IMR-90 (cell line): ENCODE results near the gene ULK2. TPM values are rescaled to one million over a fixed set of nuclear protein-coding genes. Genes with fewer than 3 reads are reported as not detected.

Experiments used
- ATAC-seq: fragments of 200-7000 bp; cut with Tn5 transposase; 2 replicates; pipeline ENCODE4 v1.9.1; 2020; ENCODE audit warnings: low read depth, mild to moderate bottlenecking, moderate library complexity
- BruUV-seq: library from RNA; stranded (reverse); fragments of 400-500 nt; replicated peaks from 2 replicates; lab custom pipeline; 2021; lab: Mats Ljungman, UMichigan
- CTCF ChIA-PET: fragments of 300-600 bp; formaldehyde crosslinking; extraction: SDS; loops from one replicate; lab custom pipeline; 2021; ENCODE audit warnings: antibody characterized with exemption; lab: Yijun Ruan, JAX
- POLR2A ChIA-PET: fragments of 300-600 bp; sonication (Branson Sonifier 250); formaldehyde crosslinking; loops from one replicate; lab custom pipeline; 2022; ENCODE audit warnings: antibody characterized with exemption; ENCODE audit not compliant: unreplicated experiment; lab: Charles Lee
- DNase-seq: peaks from one replicate; pipeline ENCODE4 v3.0.0; 2013
- H2AFZ ChIP-seq: replicated peaks from 2 replicates; pipeline ENCODE3; 2013; ENCODE audit warnings: low read length, mild to moderate bottlenecking; ENCODE audit not compliant: poor library complexity
- H2AK5ac ChIP-seq: 2 replicates; pipeline ENCODE4 v1.6.1; 2013; ENCODE audit warnings: low read depth, low read length, inconsistent platforms
- H2AK9ac ChIP-seq: replicated peaks from 2 replicates; pipeline ENCODE3; 2013; ENCODE audit warnings: mild to moderate bottlenecking, low read depth, low read length, moderate library complexity; ENCODE audit not compliant: poor library complexity
- H2BK120ac ChIP-seq: 2 replicates; pipeline ENCODE4 v1.6.1; 2013; ENCODE audit warnings: low read depth, low read length, inconsistent platforms
- H2BK15ac ChIP-seq: 3 replicates; pipeline ENCODE4 v1.6.1; 2013; ENCODE audit warnings: low read depth, low read length, inconsistent platforms
- H2BK20ac ChIP-seq: 2 replicates; pipeline ENCODE4 v1.6.1; 2013; ENCODE audit warnings: low read depth, mild to moderate bottlenecking, inconsistent platforms, low read length, moderate library complexity
- H2BK5ac ChIP-seq: 2 replicates; pipeline ENCODE4 v1.6.1; 2013; ENCODE audit warnings: mild to moderate bottlenecking, low read depth, low read length, inconsistent platforms; ENCODE audit not compliant: poor library complexity, severe bottlenecking
- H3K14ac ChIP-seq: replicated peaks from 2 replicates; pipeline ENCODE4 v1.6.1; 2013; ENCODE audit warnings: low read depth, low read length, inconsistent platforms
- H3K18ac ChIP-seq: 2 replicates; pipeline ENCODE4 v1.6.1; 2013; ENCODE audit warnings: low read depth, low read length, control low read depth
- H3K23ac ChIP-seq: 2 replicates; pipeline ENCODE4 v1.6.1; 2013; ENCODE audit warnings: low read depth, low read length, inconsistent platforms
- H3K27ac ChIP-seq: 2 replicates; pipeline ENCODE4 v1.5.1; 2013; ENCODE audit warnings: mild to moderate bottlenecking, control low read depth, low read length; ENCODE audit not compliant: insufficient read depth
- H3K27me3 ChIP-seq: 2 replicates; pipeline ENCODE4 v1.6.1; 2013; ENCODE audit warnings: low read length; ENCODE audit not compliant: control insufficient read depth, insufficient read depth
- H3K36me3 ChIP-seq: 2 replicates; pipeline ENCODE4 v1.6.1; 2013; ENCODE audit warnings: low read length, mixed read lengths; ENCODE audit not compliant: control insufficient read depth, insufficient read depth
- H3K4ac ChIP-seq: 2 replicates; pipeline ENCODE4 v1.6.1; 2013; ENCODE audit warnings: low read depth, low read length, inconsistent platforms
- H3K4me1 ChIP-seq: 2 replicates; pipeline ENCODE4 v1.6.1; 2013; ENCODE audit warnings: low read length, mixed read lengths; ENCODE audit not compliant: control insufficient read depth, insufficient read depth
- H3K4me2 ChIP-seq: 2 replicates; pipeline ENCODE4 v1.6.1; 2013; ENCODE audit warnings: low read depth, mild to moderate bottlenecking, control low read depth, low read length, moderate library complexity
- H3K4me3 ChIP-seq: 2 replicates; pipeline ENCODE4 v1.5.1; 2013; ENCODE audit warnings: low read depth, mild to moderate bottlenecking, control low read depth, low read length, moderate library complexity; ENCODE audit not compliant: insufficient read depth
- H3K56ac ChIP-seq: 2 replicates; pipeline ENCODE4 v1.6.1; 2013; ENCODE audit warnings: low read length, inconsistent platforms; ENCODE audit not compliant: insufficient read depth; ENCODE audit errors: extremely low read depth
- H3K79me1 ChIP-seq, 2 experiments: 2 replicates each; pipeline ENCODE4 v1.6.1; 2013; ENCODE audit warnings: low read length in 2 of 2, inconsistent platforms in 1 of 2, low read depth in 1 of 2
- H3K9ac ChIP-seq: 2 replicates; pipeline ENCODE4 v1.6.1; 2013; ENCODE audit warnings: low read depth, low read length, control low read depth
- H3K9me1 ChIP-seq: 2 replicates; pipeline ENCODE4 v1.6.1; 2013; ENCODE audit warnings: low read length, inconsistent platforms; ENCODE audit not compliant: insufficient read depth
- H3K9me3 ChIP-seq: 2 replicates; pipeline ENCODE4 v1.6.1; 2013; ENCODE audit warnings: low read length; ENCODE audit not compliant: control insufficient read depth, insufficient read depth
- H4K20me1 ChIP-seq: 2 replicates; pipeline ENCODE4 v1.6.1; 2013; ENCODE audit warnings: low read length, inconsistent platforms; ENCODE audit not compliant: insufficient read depth
- H4K5ac ChIP-seq: 2 replicates; pipeline ENCODE4 v1.6.1; 2013; ENCODE audit warnings: mild to moderate bottlenecking, low read depth, low read length, control low read depth
- H4K8ac ChIP-seq, 2 experiments: 2 replicates each; pipeline ENCODE4 v1.6.1; 2013; ENCODE audit warnings: low read depth in 2 of 2, low read length in 2 of 2, control low read depth in 1 of 2, inconsistent platforms in 1 of 2
- H4K91ac ChIP-seq: 2 replicates; pipeline ENCODE4 v1.6.1; 2013; ENCODE audit warnings: low read depth, low read length, inconsistent platforms; ENCODE audit not compliant: insufficient read depth
- FOS ChIP-seq: fragments of 150-350 bp; IDR thresholded peaks from 2 replicates; pipeline ENCODE4 v1.6.1; 2016; ENCODE audit warnings: low read depth, low read length
- RAD21 ChIP-seq: IDR thresholded peaks from 2 replicates; pipeline ENCODE4 v1.6.1; 2012; ENCODE audit warnings: low read length, improper control_type of control experiment
- dilution Hi-C: fragments of 300-500 bp; cut with HindIII; formaldehyde crosslinking; loops from one replicate; pipeline ENCODE4 v1.14.3; 2018; ENCODE audit warnings: low sequenced_read_pairs; ENCODE audit not compliant: unreplicated experiment
- in situ Hi-C: fragments of 300-500 bp; cut with MboI; formaldehyde crosslinking; loops from 3 replicates; pipeline ENCODE4 v1.14.3; 2019; ENCODE audit warnings: low sequenced_read_pairs, inconsistent platforms, mixed read lengths
- intact Hi-C: fragments of 100-400 bp; cut with micrococcal nuclease; formaldehyde crosslinking; loops from 2 replicates; pipeline ENCODE4 v1.10.0; 2022
- polyA plus RNA-seq, 3 experiments: library from polyadenylated mRNA; depleted of rRNA; stranded (reverse); fragments of >200 nt; gene quantifications; 2 replicates each; pipeline ENCODE4 v1.2.3, GENCODE V29; 2012; ENCODE audit warnings: low replicate concordance in 1 of 3
- total RNA-seq: library from RNA; depleted of rRNA; stranded (reverse); fragments of >200 nt; gene quantifications from 2 replicates; pipeline ENCODE4 v1.2.3, GENCODE V29; 2012

The ULK2 gene
- total and polyA plus RNA-seq, 2 of the 4 experiments (the other 2 are of a cell fraction) = 8.9 to 10.8 TPM

- Histone ChIP-seq H3K27me3 (no peaks in the 10 kb centered on the region), H3K4me1 (no peaks in the 10 kb centered on the region), H3K79me1 (no peaks in the 10 kb centered on the region), H3K23ac (no peak overlapping the region), H3K18ac (no peak overlapping the region), H2AK9ac (no peak overlapping the region), H3K9me3 (no peaks in the 10 kb centered on the region), H3K36me3 (peaks cover 19% of the 10 kb centered on the region), H3K4me2 (no peak overlapping the region), H3K14ac (no peak overlapping the region), H3K4ac (no peak overlapping the region), H4K5ac (no peak overlapping the region), H3K9ac (no peak overlapping the region), H4K8ac (no peak overlapping the region), H2AK5ac (no peak overlapping the region), H4K20me1 (no peaks in the 10 kb centered on the region), H4K91ac (no peak overlapping the region), H3K4me3 (no peak overlapping the region), H2AFZ (no peak overlapping the region), H3K9me1 (no peaks in the 10 kb centered on the region), H3K56ac (no peak overlapping the region), H3K27ac (no peak overlapping the region), H2BK120ac (no peak overlapping the region), H2BK20ac (no peak overlapping the region), H2BK5ac (no peak overlapping the region), H2BK15ac (no peak overlapping the region)
- BruUV-seq = no TSS peak
- in situ Hi-C loops = no loop called here
- ATAC-seq (no peak), DNase-seq (peak; percentile 3)
- intact Hi-C loops = no loop called here
- ChIA-PET POLR2A (no interaction called here), CTCF (no interaction called here)
- dilution Hi-C loops = no loop called here
- TF ChIP-seq FOS (no peak), RAD21 (no peak)
These were observed 33.8 kb downstream of the ULK2 start for GRCh38 chr17:19833914-19834313.
